Stimulated activated CD4-positive, alpha-beta T cell treated with anti-CD3 and anti-CD28 coated beads, Interleukin-2, amount 100 ng/mL, for 48 hours (primary cell): ENCODE data around the gene COQ6.
"Not testable (repeated sequence)": the region's sequence is repeated elsewhere in the genome, so short reads cannot be mapped to it uniquely, and the experiment has no call there.

Experiments used
- DNase-seq, 2 donors: peaks; one replicate each; pipeline ENCODE4 v3.0.0-alpha.2; 2020

The COQ6 gene

DNA sequence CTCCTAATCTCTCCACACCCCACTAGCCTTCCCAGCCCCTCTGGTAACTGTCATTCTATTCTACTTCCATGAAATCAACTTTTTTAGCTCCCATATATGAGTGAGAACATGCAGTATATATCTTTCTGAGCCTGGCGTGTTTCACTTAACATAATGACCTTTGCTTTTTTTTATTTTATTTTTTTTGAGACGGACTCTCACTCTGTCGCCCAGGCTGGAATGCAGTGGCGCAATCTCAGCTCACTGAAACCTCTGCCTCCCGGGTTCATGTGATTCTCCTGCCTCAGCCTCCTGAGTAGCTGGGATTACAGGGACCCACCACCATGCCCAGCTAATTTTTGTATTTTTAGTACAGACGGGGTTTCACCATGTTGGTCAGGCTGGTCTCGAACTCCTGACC lies 38.6 kb downstream of the COQ6 start:
- DNase-seq: not testable (repeated sequence)

DNA sequence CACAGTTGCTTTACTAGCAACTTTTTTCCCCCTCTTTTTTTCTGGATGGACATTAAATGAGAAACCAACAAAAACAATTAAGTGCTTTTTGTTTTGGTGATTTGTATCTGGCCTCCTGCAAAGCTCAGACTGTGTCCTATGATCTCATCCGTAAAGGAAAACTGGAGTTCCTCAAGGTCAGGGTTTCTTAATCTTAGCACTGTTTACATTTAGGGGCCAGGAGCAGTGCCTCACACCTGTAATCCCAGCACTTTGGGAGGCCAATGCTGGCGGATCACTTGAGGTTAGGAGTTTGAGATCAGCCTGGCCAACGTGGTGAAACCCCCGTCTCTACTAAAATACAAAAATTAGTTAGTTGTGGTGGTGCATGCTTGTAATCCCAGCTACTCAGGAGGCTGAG lies 41.0 kb downstream of the COQ6 start:
- DNase-seq: no peak

DNA sequence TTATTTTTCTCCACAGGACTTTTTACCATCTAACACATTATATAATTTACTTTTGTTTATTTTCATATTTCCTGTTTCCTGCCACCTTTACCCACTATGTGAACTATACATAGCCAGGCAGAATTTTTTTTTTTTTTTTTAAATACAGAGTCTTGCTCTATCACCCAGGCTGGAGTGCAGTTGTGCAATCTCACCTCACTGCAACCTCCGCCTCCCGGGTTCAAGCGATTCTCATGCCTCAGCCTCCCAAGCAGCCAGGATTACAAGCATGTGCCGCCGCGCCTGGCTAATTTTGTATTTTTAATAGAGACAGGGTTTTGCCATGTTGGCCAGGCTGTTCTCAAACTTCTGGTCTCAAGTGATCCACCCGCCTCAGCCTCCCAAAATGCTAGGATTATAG lies 44.8 kb downstream of the COQ6 start:
- not testable (repeated sequence) for DNase-seq

DNA sequence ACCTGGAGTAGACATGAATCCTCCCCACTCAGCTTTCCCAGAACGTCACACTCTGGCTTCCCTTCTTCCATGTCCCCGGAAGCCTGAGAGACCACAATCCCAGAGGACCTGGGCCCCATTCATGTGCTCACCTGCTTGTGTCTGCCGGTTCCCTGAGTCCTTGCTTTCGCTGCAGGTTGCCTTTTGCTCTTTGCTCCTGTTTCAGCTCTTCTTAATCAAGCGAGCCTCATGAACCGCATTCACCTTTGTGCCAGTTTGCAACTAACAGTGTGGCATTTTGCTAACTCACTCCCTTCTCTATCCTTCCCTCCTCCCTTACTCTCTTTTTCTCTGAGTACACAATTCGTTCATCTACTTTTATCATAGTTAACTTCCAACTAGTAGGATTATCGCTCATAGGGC lies 45.9 kb downstream of the COQ6 start:
- DNase-seq: no peak

DNA sequence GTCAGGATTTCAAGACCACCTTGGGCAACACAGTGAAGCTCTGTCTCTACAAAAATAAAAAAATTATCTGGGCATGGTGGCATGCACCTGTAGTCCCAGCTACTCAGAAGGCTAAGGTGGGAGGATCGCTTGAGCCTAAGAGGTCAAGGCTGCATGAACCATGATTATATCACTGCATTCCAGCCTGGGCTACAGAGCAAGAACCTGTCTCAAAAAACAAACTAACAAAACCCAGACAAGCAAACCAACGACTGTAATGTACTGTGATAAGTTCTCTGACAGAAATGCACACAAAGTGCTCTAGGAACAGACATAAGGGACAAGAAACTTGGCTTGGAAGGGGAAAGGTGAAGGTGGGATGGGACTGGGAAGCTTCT lies 46.6 kb downstream of the COQ6 start:
- no peak for DNase-seq

DNA sequence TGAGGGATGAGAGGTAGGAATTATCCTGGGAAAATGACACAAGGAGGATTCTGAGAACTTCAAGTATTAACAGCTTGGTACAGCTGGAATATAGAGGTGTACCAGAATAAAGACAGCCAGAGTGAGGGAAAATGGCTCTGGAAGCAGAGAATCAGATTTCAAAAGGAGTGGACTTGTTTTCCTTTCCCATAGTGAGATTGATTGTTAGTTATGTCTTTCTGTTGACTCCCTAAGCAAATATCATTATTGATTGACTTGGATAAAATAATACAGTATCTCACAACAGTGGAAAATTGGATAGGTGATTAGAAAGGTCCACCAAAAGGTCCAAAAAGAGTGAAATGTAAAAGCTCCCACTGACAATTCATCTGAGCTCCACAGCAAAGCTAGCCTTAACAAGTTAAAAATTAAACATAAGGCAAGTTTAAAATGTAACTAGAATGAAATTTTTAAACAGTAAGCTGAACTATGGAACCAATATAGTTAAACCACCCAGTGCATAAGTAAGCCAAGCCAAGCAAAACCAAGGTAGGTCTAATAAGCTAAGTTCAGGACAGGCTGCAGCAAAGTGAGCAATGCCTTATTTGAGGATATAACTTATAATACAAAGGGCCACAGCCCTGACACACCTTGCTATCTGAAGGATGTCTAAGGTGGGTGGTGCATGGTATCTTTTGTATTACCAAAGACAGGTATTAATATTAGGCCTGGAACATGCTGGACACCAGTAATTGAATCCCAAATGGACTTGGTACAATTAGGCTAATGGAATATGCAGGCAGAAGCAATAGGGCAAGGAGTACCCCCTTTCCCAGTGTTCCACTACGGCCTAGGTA lies 47.2 kb downstream of the COQ6 start:
- DNase-seq: no peak

DNA sequence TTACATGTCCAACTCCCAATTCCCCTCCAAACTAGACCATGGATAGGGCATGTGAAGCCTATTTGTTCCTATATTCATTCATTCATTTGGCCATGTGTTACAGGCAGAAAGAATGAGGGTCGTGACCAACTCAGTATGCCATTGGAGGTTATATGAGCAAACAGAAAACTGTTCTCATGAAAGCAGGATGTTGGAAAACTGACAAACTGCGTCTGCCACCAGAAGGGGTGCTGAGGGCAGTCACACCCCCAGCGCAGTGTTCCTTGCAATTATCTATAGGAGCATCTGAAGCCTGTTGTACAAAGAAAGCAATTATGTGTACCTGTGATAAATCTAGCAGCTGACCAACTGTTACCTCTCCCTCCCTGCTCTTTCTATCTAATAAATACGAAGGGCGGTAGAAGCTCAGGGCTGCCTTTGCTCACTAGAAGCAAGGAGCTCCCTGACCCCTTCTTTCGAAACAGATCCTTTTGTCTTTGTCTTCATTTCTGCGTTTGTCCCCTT lies 47.9 kb downstream of the COQ6 start:
- DNase-seq: no peak

DNA sequence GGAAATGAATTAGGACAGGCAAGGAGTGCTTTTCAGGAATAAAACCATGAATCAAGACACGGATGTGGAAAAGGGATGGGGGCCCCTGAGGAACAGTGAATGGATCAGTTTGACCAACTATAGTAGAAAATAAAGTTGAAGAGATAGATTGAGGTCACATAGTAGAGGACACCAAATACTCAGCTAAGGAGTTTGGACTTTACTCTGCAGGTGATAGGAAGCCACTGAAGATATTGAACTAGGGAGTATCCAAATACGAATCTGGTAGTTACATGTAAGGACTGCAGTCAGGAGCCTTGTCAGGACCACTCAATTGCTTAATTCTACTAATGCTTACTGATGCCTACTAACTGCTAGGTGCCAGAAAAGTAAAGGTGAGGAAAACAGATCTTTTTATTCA lies 48.6 kb downstream of the COQ6 start:
- no peak for DNase-seq

DNA sequence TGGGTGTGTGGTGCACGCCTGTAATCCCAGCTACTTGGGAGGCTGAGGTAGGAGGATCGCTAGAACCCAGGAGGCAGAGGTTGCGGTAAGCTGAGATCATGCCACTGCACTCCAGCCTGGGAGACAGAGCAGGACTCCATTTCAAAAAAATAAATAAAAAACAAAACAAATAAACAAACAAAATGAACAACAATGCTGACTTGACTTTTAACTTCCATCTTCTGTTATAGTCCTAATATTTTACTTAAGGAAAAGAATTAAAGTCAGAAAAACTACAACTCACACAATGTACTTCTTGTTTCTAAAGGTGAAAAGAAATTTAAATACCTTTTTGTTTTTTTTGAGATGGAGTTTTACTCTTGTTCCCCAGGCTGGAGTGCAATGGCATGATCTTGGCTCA lies 55.6 kb downstream of the COQ6 start:
- DNase-seq: not testable (repeated sequence)

DNA sequence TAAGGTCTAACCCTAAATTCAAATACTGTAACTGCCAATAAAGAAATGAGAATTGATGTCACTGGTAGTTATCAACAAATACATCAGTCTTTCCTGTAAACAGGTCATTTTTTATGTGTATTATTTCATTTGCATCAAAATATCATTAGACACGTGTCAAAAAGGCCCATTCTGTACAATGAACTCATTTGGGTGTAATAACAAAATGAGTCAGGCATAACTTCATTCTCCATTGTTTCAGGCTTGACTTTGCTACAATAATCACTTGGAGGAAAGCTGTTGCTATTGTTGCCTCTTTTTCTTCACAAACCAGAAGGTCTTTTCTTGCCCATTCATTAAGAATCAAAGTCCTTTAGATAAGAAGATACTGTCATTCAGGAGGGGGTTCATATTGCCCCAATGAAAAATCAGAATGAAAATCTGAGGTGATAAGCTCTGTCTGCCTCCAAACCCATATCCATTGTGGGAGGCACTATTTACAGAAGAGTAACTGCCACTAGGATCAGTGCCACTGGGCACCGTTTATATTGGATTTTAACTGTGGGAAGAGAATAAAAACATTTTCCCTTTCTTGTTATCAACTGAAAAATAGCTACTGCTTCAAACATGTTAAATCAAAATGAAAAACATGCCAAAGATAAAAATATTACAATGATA lies 58.9 kb downstream of the COQ6 start:
- DNase-seq: no peak
